HepG2 (cell line): Measurements from ENCODE around the gene SP7. TPM values are rescaled to one million over a fixed set of nuclear protein-coding genes. Genes with fewer than 3 reads are reported as not detected.

Experiments used
- AHR ChIP-seq: IDR thresholded peaks from 2 replicates; pipeline ENCODE4 v1.6.1; 2018; ENCODE audit warnings: missing genetic modification reagents, missing compliant biosample characterization
- ATRX ChIP-seq: sonication (generic); formaldehyde crosslinking; IDR thresholded peaks from 2 replicates; pipeline ENCODE4 v1.4.0; 2020; ENCODE audit warnings: missing genetic modification reagents, borderline replicate concordance
- CCDC6 ChIP-seq: sonication (generic); formaldehyde crosslinking; IDR thresholded peaks from 2 replicates; pipeline ENCODE4 v1.8.1; 2022; ENCODE audit warnings: mild to moderate bottlenecking, missing genetic modification reagents, moderate library complexity
- CENPX ChIP-seq: sonication (generic); formaldehyde crosslinking; IDR thresholded peaks from 2 replicates; pipeline ENCODE4 v1.9.0; 2021; ENCODE audit warnings: mild to moderate bottlenecking, missing genetic modification reagents, moderate library complexity
- KDM1A ChIP-seq: IDR thresholded peaks from 2 replicates; pipeline ENCODE4 v1.6.1; 2016; ENCODE audit warnings: missing compliant biosample characterization
- KDM6A ChIP-seq: IDR thresholded peaks from 2 replicates; pipeline ENCODE4 v1.6.1; 2016; ENCODE audit warnings: low read depth
- MEIS2 ChIP-seq: sonication (generic); formaldehyde crosslinking; IDR thresholded peaks from 2 replicates; pipeline ENCODE4 v1.9.0; 2021; ENCODE audit warnings: mild to moderate bottlenecking, missing genetic modification reagents
- MLLT10 ChIP-seq: sonication (generic); formaldehyde crosslinking; IDR thresholded peaks from 2 replicates; pipeline ENCODE4 v1.4.0; 2020; ENCODE audit warnings: missing genetic modification reagents
- MXD4 ChIP-seq: IDR thresholded peaks from 2 replicates; pipeline ENCODE4 v1.6.1; 2016; ENCODE audit warnings: mild to moderate bottlenecking, missing biosample characterization, missing genetic modification reagents
- NFE2 ChIP-seq: sonication (generic); formaldehyde crosslinking; IDR thresholded peaks from 2 replicates; pipeline ENCODE4 v1.4.0; 2020; ENCODE audit warnings: missing genetic modification reagents
- NR0B2 ChIP-seq: sonication (generic); formaldehyde crosslinking; IDR thresholded peaks from 2 replicates; pipeline ENCODE4 v1.4.0; 2020; ENCODE audit warnings: mild to moderate bottlenecking, missing genetic modification reagents
- PAX8 ChIP-seq: sonication (generic); formaldehyde crosslinking; IDR thresholded peaks from 2 replicates; pipeline ENCODE4 v1.8.0; 2022; ENCODE audit warnings: mild to moderate bottlenecking, missing genetic modification reagents, borderline replicate concordance
- SMAD3 ChIP-seq: sonication (generic); formaldehyde crosslinking; IDR thresholded peaks from 2 replicates; pipeline ENCODE4 v1.4.0; 2020; ENCODE audit warnings: missing genetic modification reagents
- TAF15 ChIP-seq: fragments of 200-400 bp; formaldehyde crosslinking; IDR thresholded peaks from one replicate; pipeline ENCODE4 v1.6.1; 2018; ENCODE audit warnings: mild to moderate bottlenecking, low read depth, low read length; ENCODE audit not compliant: poor library complexity, severe bottlenecking
- TCF7 ChIP-seq: sonication (generic); IDR thresholded peaks from 2 replicates; pipeline ENCODE4 v1.6.1; 2016; ENCODE audit warnings: antibody characterized with exemption, low read depth
- ZNF12 ChIP-seq: sonication (generic); formaldehyde crosslinking; IDR thresholded peaks from 2 replicates; pipeline ENCODE4 v1.5.0; 2020; ENCODE audit warnings: missing genetic modification reagents
- ZNF136 ChIP-seq: sonication (generic); formaldehyde crosslinking; IDR thresholded peaks from 2 replicates; pipeline ENCODE4 v1.8.1; 2022; ENCODE audit warnings: low read depth, mild to moderate bottlenecking, moderate library complexity, missing genetic modification reagents
- polyA plus RNA-seq, 8 experiments: library from polyadenylated mRNA; depleted of rRNA in 3 of 8; stranded (reverse) in 7 of 8; unstranded in 1 of 8; fragments of >200 nt; fragmentation: Illumina TruSeq in 4 of 8; extraction: Trizol in 4 of 8; gene quantifications; 2 replicates each; pipeline versions ENCODE4 v1.2.1 to v1.2.3, GENCODE V29; 2011 to 2016; ENCODE audit warnings: low read depth in 4 of 8, missing spikeins in 1 of 8, mixed read lengths in 1 of 8; ENCODE audit not compliant: insufficient read depth in 1 of 8
- total RNA-seq, 5 experiments: library from RNA; depleted of rRNA; stranded (reverse); fragments of >200 nt; fragmentation: Illumina TruSeq; extraction: Trizol; gene quantifications; 2 replicates each; pipeline ENCODE4 v1.2.3, GENCODE V29; 2016; ENCODE audit warnings: low read depth in 1 of 5
- TF ChIP-seq, protein P1 (sequence below): sonication (generic); formaldehyde crosslinking; IDR thresholded peaks from 2 replicates; pipeline ENCODE4 v1.5.0; 2020; ENCODE audit warnings: missing genetic modification reagents
- TF ChIP-seq, protein P2 (sequence below): sonication (generic); formaldehyde crosslinking; IDR thresholded peaks from 2 replicates; pipeline ENCODE4 v1.5.1; 2020; ENCODE audit warnings: mild to moderate bottlenecking, moderate library complexity, missing genetic modification reagents
- TF ChIP-seq, protein P3 (sequence below): sonication (generic); formaldehyde crosslinking; IDR thresholded peaks from 2 replicates; pipeline ENCODE4 v1.4.0; 2020; ENCODE audit warnings: mild to moderate bottlenecking, missing genetic modification reagents
- TF ChIP-seq, protein P4 (sequence below): sonication (generic); formaldehyde crosslinking; IDR thresholded peaks from 2 replicates; pipeline ENCODE4 v1.4.0; 2020; ENCODE audit warnings: missing genetic modification reagents, mild to moderate bottlenecking, borderline replicate concordance
- TF ChIP-seq, protein P5 (sequence below): sonication (generic); formaldehyde crosslinking; IDR thresholded peaks from 2 replicates; pipeline ENCODE4 v1.4.0; 2020; ENCODE audit warnings: missing genetic modification reagents

Gene SP7
- total and polyA plus RNA-seq, 2 of the 13 experiments (the other 11 are each of a cell fraction or from before 2014, with no cell fraction given): not detected

- TF ChIP-seq CCDC6 (CRISPR knock-in tag) (no peak), MEIS2 (CRISPR knock-in tag) (no peak; the same call in 1 of the 2 replicates), NR0B2 (CRISPR knock-in tag) (no peak), SMAD3 (CRISPR knock-in tag) (peak; percentile 78; the same call in 1 of the 2 replicates), KDM1A (CRISPR knock-in tag) (0 out of 2 replicates have a peak, but pooled peaks have one; percentile 49), ATRX (CRISPR knock-in tag) (no peak), PAX8 (CRISPR knock-in tag) (no peak), NFE2 (no peak), ZNF136 (CRISPR knock-in tag) (no peak), CENPX (CRISPR knock-in tag) (no peak), TAF15 (peak; percentile 40), KDM6A (CRISPR knock-in tag) (no peak), ZNF12 (CRISPR knock-in tag) (no peak; the same call in 1 of the 2 replicates), MLLT10 (CRISPR knock-in tag) (no peak), MXD4 (CRISPR knock-in tag) (peak; percentile 93; the same call in 1 of the 2 replicates), TCF7 (no peak), AHR (CRISPR knock-in tag) (no peak)
- TF ChIP-seq, protein P1, sequence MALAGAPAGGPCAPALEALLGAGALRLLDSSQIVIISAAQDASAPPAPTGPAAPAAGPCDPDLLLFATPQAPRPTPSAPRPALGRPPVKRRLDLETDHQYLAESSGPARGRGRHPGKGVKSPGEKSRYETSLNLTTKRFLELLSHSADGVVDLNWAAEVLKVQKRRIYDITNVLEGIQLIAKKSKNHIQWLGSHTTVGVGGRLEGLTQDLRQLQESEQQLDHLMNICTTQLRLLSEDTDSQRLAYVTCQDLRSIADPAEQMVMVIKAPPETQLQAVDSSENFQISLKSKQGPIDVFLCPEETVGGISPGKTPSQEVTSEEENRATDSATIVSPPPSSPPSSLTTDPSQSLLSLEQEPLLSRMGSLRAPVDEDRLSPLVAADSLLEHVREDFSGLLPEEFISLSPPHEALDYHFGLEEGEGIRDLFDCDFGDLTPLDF (CRISPR knock-in tag): 0 out of 2 replicates have a peak, but pooled peaks have one; percentile 27
- TF ChIP-seq, protein P2, sequence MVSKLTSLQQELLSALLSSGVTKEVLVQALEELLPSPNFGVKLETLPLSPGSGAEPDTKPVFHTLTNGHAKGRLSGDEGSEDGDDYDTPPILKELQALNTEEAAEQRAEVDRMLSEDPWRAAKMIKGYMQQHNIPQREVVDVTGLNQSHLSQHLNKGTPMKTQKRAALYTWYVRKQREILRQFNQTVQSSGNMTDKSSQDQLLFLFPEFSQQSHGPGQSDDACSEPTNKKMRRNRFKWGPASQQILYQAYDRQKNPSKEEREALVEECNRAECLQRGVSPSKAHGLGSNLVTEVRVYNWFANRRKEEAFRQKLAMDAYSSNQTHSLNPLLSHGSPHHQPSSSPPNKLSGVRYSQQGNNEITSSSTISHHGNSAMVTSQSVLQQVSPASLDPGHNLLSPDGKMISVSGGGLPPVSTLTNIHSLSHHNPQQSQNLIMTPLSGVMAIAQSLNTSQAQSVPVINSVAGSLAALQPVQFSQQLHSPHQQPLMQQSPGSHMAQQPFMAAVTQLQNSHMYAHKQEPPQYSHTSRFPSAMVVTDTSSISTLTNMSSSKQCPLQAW: peak; percentile 87
- TF ChIP-seq, protein P3, sequence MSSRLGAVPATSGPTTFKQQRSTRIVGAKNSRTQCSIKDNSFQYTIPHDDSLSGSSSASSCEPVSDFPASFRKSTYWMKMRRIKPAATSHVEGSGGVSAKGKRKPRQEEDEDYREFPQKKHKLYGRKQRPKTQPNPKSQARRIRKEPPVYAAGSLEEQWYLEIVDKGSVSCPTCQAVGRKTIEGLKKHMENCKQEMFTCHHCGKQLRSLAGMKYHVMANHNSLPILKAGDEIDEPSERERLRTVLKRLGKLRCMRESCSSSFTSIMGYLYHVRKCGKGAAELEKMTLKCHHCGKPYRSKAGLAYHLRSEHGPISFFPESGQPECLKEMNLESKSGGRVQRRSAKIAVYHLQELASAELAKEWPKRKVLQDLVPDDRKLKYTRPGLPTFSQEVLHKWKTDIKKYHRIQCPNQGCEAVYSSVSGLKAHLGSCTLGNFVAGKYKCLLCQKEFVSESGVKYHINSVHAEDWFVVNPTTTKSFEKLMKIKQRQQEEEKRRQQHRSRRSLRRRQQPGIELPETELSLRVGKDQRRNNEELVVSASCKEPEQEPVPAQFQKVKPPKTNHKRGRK (CRISPR knock-in tag): 0 out of 2 replicates have a peak, but pooled peaks have one; percentile 29
- TF ChIP-seq, protein P4, sequence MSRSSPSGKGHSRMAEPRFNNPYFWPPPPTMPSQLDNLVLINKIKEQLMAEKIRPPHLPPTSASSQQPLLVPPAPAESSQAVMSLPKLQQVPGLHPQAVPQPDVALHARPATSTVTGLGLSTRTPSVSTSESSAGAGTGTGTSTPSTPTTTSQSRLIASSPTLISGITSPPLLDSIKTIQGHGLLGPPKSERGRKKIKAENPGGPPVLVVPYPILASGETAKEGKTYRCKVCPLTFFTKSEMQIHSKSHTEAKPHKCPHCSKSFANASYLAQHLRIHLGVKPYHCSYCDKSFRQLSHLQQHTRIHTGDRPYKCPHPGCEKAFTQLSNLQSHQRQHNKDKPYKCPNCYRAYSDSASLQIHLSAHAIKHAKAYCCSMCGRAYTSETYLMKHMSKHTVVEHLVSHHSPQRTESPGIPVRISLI (CRISPR knock-in tag): peak; percentile 43; the same call in 1 of the 2 replicates
- TF ChIP-seq, protein P5, sequence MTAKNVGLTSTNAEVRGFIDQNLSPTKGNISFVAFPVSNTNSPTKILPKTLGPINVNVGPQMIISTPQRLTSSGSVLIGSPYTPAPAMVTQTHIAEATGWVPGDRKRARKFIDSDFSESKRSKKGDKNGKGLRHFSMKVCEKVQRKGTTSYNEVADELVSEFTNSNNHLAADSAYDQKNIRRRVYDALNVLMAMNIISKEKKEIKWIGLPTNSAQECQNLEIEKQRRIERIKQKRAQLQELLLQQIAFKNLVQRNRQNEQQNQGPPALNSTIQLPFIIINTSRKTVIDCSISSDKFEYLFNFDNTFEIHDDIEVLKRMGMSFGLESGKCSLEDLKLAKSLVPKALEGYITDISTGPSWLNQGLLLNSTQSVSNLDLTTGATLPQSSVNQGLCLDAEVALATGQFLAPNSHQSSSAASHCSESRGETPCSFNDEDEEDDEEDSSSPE: peak; percentile 71; the same call in 1 of the 2 replicates
Observed at GRCh38 chr12:53299454-53300180, 36.5 kb downstream of the SP7 start, which contains the start of gene MYG1 (continued).
